Esophagus squamous epithelium (tissue), 5 donors: ENCODE results near the gene LOC101059915.

Experiments used
- DNase-seq: peaks from one replicate; lab custom pipeline; 2025; lab: John Stamatoyannopoulos, UW
- H3K27ac ChIP-seq, 4 donors: fragments of 200-600 bp; sonication (generic); one replicate each; pipeline ENCODE4 v1.5.1; 2016 to 2019; ENCODE audit warnings: mild to moderate bottlenecking in 1 of 4
- H3K27me3 ChIP-seq, 4 donors: fragments of 200-600 bp; sonication (generic); 1 replicate in 3 of 4; 2 replicates in 1 of 4; pipeline versions ENCODE4 v1.5.1 to v1.6.0; 2017 to 2021; ENCODE audit warnings: antibody characterized with exemption in 1 of 4
- H3K36me3 ChIP-seq, 3 donors: fragments of 200-600 bp; sonication (generic); one replicate each; pipeline ENCODE4 v1.5.1; 2016 to 2019
- H3K4me1 ChIP-seq, 3 donors: fragments of 200-600 bp; sonication (generic); one replicate each; pipeline ENCODE4 v1.5.1; 2017 to 2019
- H3K4me3 ChIP-seq, 4 donors: fragments of 200-600 bp; sonication (generic); 1 replicate in 3 of 4; 2 replicates in 1 of 4; pipeline ENCODE4 v1.5.1; 2016 to 2019; ENCODE audit warnings: mild to moderate bottlenecking in 2 of 4, moderate library complexity in 1 of 4
- H3K9me3 ChIP-seq, 3 donors: fragments of 200-600 bp; sonication (generic); one replicate each; pipeline ENCODE4 v1.5.1; 2016 to 2019
- POLR2A ChIP-seq, 4 donors: fragments of 450-650 bp; IDR thresholded peaks; one replicate each; pipeline ENCODE4 v1.6.1; 2017; ENCODE audit warnings: antibody characterized with exemption in 4 of 4, mild to moderate bottlenecking in 4 of 4, moderate library complexity in 3 of 4
- WGBS, 2 donors: methylation state at CpG; one replicate each; pipeline ENCODE4 v1.1.5; 2018; 5-methylcytosine and 5-hydroxymethylcytosine counted together
- intact Hi-C: fragments of 100-400 bp; cut with DNase I; formaldehyde crosslinking; loops from one replicate; pipeline ENCODE4 v1.15.0; 2022
- TF ChIP-seq, protein P1 (sequence below), 6 experiments: fragments of 450-650 bp in 4 of 6; fragments of 200-600 bp in 2 of 6; sonication (generic) in 2 of 6; IDR thresholded peaks; one replicate each; pipeline ENCODE4 v1.5.1; 2016 to 2019; ENCODE audit warnings: antibody characterized with exemption in 6 of 6, mild to moderate bottlenecking in 4 of 6, moderate library complexity in 4 of 6
- donor health status: DM: yes; HTN: yes; CAD: no.

Gene LOC101059915

DNA sequence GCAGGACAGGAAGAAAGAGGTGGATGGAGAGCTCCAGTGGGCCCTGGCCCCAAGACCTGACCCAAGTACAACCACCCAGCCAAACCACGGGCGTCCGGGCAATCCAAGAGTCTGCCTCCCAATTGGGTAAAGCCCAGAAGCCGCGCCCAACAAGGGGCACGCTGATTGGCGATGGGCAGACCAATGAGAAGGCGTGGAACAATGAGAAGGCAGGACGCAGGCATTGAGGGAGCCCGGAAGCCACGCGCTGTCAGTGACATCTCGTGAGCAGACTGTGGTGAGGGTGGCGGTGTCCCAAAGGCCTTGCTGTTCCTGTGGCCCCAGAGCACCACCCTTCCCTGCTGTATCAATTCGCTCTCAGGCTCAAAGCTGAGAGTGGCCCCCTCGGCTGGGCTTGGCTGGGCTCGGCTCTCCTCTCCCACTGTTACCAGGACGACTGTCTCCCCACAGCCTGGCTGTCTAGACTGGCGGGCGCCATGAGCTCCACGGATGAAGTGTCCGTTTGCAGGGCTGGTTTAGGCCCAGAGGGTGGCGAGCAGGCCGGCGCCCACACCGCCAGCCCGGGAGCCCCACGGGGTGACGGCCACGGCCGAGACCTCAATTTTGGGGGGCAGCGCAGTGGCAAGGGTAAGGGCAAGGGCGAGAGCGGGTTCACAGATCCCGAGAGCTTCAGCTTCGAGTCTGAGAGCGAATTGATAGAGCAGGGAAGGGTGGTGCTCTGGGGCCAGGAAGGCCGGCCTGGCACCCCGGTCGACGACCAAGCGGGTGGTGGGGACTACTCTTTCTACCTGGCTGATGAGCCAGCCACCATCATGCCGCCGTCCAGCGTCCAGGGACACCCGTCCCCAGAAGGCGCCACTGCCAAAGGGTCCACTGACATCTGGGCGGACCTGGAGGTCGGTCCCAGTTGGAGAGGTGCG is at the start of gene LOC101059915:
TSS of gene LOC101059915 (plus strand) at position 219 of the 920 bp plus-strand sequence.
- no peaks in the 10 kb centered on the region for H3K9me3 ChIP-seq
- no peaks in the 10 kb centered on the region for H3K36me3 ChIP-seq
- 90 to 94% methylated on average over 13 to 18 of the region's 50 CpGs for WGBS, 2 donors
- H3K4me1 ChIP-seq: peaks cover 0 to 9% (median 0%) of the 10 kb centered on the region in 3 donors
- intact Hi-C loops: no loop called here
- no peak for DNase-seq
- no peaks in the 10 kb centered on the region for H3K27me3 ChIP-seq
- H3K27ac ChIP-seq: no peak within 1 kb of the TSS
- TF ChIP-seq POLR2A (IDR thresholded peaks at IDR 0.05): no peak
- TF ChIP-seq, protein P1, sequence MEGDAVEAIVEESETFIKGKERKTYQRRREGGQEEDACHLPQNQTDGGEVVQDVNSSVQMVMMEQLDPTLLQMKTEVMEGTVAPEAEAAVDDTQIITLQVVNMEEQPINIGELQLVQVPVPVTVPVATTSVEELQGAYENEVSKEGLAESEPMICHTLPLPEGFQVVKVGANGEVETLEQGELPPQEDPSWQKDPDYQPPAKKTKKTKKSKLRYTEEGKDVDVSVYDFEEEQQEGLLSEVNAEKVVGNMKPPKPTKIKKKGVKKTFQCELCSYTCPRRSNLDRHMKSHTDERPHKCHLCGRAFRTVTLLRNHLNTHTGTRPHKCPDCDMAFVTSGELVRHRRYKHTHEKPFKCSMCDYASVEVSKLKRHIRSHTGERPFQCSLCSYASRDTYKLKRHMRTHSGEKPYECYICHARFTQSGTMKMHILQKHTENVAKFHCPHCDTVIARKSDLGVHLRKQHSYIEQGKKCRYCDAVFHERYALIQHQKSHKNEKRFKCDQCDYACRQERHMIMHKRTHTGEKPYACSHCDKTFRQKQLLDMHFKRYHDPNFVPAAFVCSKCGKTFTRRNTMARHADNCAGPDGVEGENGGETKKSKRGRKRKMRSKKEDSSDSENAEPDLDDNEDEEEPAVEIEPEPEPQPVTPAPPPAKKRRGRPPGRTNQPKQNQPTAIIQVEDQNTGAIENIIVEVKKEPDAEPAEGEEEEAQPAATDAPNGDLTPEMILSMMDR (IDR thresholded peaks at IDR 0.05): no peak
- H3K4me3 ChIP-seq: no peak within 1 kb of the TSS

DNA sequence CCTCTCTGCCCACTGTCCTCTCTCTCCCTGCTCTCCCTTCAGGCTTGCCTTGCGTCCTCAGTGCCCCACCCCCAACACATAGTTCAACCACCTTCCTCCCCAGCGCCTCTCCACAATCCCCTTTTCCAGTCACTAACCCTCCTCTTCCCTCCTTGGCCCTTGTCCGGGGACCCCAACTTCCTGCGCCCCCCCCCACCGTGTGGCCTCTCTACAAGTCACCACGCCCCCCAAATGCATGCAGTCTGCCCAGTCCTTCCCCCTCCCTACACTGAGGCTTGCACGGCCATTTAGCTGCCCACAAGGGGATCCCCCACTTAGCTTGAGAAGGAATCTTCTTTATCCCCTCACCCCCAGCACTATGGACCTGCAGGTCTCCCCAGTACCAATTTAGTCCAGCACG is 49.6 kb upstream of the LOC101059915 start:
- H3K27ac ChIP-seq: no peak overlapping the region
- TF ChIP-seq POLR2A (IDR thresholded peaks at IDR 0.05): no peak
- TF ChIP-seq, protein P1 (IDR thresholded peaks at IDR 0.05): no peak

DNA sequence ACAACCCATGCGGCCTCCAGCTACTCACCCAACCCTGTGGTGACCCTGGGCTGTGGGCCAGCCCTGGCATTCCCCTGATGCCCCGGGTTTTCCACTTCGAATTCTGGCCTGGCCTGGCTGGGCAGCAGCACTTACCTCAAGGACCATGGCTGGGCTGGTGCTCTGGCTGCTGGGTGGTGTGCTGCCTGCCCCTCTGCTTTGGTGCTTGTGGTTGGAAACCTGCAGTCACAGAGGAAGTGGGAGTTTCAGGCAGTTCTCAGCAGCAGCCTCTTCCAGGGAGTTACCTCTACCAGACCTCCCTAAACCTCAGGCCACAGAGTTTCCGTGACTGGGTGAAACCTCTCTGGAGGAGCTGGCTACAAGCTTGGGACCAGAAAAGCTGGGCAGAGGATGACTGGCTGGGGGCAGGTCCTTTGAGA is 49.0 kb upstream of the LOC101059915 start, which contains the start of gene CXCR3:
TSS of gene CXCR3 (minus strand) at position 209 of the 419 bp plus-strand sequence. CDS start at position 147, 62 bp downstream.
- TF ChIP-seq, protein P1 (IDR thresholded peaks at IDR 0.05): no peak
- TF ChIP-seq POLR2A (IDR thresholded peaks at IDR 0.05): no peak
- Histone ChIP-seq H3K27me3 (no peaks in the 10 kb centered on the region), H3K9me3 (no peaks in the 10 kb centered on the region), H3K36me3 (peaks cover 0 to 16% (median 0%) of the 10 kb centered on the region in 3 donors), H3K27ac (peak within 1 kb of the TSS in 1 of 4 donors; percentile 3), H3K4me3 (peak within 1 kb of the TSS in 1 of 4 donors; percentile 11), H3K4me1 (peaks cover 0 to 19% (median 12%) of the 10 kb centered on the region in 3 donors)
- DNase-seq: no peak
- intact Hi-C loops: no loop called here
- 17% methylated on average over 1 of the region's 4 CpGs; no CpG with 5 or more reads in 1 of the 2 donors for WGBS, 2 donors

More for the DNA sequence above, 49.6 kb upstream of the LOC101059915 start:
- 65 to 77% methylated on average over 2 to 7 of the region's 8 CpGs for WGBS, 2 donors
- H3K4me3 ChIP-seq: peak overlapping the region in 1 of 4 donors; percentile 11
- H3K27me3 ChIP-seq: no peaks in the 10 kb centered on the region
- no peaks in the 10 kb centered on the region for H3K9me3 ChIP-seq
- H3K36me3 ChIP-seq: peaks cover 0 to 22% (median 0%) of the 10 kb centered on the region in 3 donors
- peaks cover 0 to 14% (median 7%) of the 10 kb centered on the region in 3 donors for H3K4me1 ChIP-seq
- intact Hi-C loops: no loop called here
- DNase-seq: no peak

DNA sequence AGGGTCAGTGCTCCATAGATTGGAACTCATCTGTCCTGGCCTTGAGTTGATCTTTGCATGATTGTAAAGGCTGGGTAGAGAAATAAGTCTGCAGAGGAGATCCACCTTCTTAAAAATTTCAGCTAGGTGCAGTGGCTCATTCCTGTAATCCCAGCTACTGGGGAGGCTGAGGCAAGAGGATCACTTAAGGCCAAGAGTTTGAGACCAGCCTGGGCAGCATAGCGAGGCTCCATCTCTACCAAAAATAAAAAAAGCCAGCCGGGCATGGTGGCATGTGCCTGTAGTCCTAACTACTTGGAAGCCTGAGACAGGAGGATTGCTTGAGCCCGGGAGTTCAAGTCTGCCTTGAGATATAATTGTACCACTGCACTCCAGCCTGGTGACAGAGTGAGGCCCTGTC is 48.6 kb upstream of the LOC101059915 start:
- no peak for DNase-seq
- Histone ChIP-seq H3K4me3 (no peak overlapping the region), H3K27ac (peak overlapping the region in 1 of 4 donors; percentile 3), H3K36me3 (peaks cover 0 to 12% (median 0%) of the 10 kb centered on the region in 3 donors), H3K9me3 (no peaks in the 10 kb centered on the region), H3K4me1 (peaks cover 0 to 24% (median 12%) of the 10 kb centered on the region in 3 donors), H3K27me3 (no peaks in the 10 kb centered on the region)
- 85% methylated on average over 3 of the region's 3 CpGs; no CpG with 5 or more reads in 1 of the 2 donors for WGBS, 2 donors
- no peak for TF ChIP-seq POLR2A (IDR thresholded peaks at IDR 0.05)
- TF ChIP-seq, protein P1 (IDR thresholded peaks at IDR 0.05): no peak
- intact Hi-C loops: no loop called here

DNA sequence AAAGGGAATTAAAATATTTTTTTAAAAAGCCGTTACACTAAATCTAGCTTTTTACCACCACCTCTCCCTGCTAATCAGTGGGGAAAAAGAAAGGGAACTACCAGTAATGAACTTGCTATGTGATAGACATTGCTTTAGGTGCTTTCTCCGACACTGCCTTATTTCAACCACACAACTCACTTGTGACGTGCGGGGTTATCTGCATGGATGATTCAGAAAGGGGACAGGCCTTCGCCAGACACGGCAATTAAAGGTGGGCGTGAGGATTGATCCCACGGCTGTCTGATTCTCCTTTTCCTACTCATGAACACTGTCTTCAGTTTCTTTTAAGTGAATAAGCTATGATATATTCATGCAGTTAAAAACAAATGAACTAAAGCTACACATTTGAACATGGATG is 48.2 kb upstream of the LOC101059915 start:
- no peaks in the 10 kb centered on the region for H3K27me3 ChIP-seq
- no peak overlapping the region for H3K27ac ChIP-seq
- no peak overlapping the region for H3K4me3 ChIP-seq
- H3K36me3 ChIP-seq: peaks cover 0 to 8% (median 0%) of the 10 kb centered on the region in 3 donors
- TF ChIP-seq POLR2A (IDR thresholded peaks at IDR 0.05): no peak
- intact Hi-C loops: no loop called here
- peaks cover 0 to 28% (median 12%) of the 10 kb centered on the region in 3 donors for H3K4me1 ChIP-seq
- no peaks in the 10 kb centered on the region for H3K9me3 ChIP-seq
- WGBS, 2 donors: 66 to 70% methylated on average over 8 of the region's 8 CpGs
- no peak for DNase-seq
